Small intestine (tissue), 7 donors: ENCODE results near the gene ANKRD16. TPM values are rescaled to one million over a fixed set of nuclear protein-coding genes. Genes with fewer than 3 reads are reported as not detected.
"Not testable (repeated sequence)": the region's sequence is repeated elsewhere in the genome, so short reads cannot be mapped to it uniquely, and the experiment has no call there.

Source experiments
- DNase-seq, 2 donors: peaks; one replicate each; pipeline versions ENCODE4 v3.0.0 to v3.0.0-alpha.2; 2013
- FAIRE-seq: peaks from 2 replicates; lab custom pipeline; 2012; peaks lifted over from hg19 to GRCh38; lab: Jason Lieb, UNC
- H3K27ac ChIP-seq, 3 donors: one replicate each; pipeline ENCODE4 v1.5.1; 2013; ENCODE audit warnings: low read length in 2 of 3, mild to moderate bottlenecking in 2 of 3, control low read depth in 1 of 3, inconsistent platforms in 1 of 3, low read depth in 1 of 3, moderate library complexity in 1 of 3
- H3K27me3 ChIP-seq, 3 donors: one replicate each; pipeline ENCODE4 v1.6.1; 2013; ENCODE audit warnings: low read length in 3 of 3, inconsistent platforms in 1 of 3; ENCODE audit not compliant: control insufficient read depth in 3 of 3, insufficient read depth in 3 of 3
- H3K36me3 ChIP-seq, 3 donors: one replicate each; pipeline ENCODE4 v1.6.1; 2013; ENCODE audit warnings: low read length in 3 of 3, inconsistent platforms in 1 of 3, low read depth in 1 of 3, mild to moderate bottlenecking in 1 of 3, moderate library complexity in 1 of 3; ENCODE audit not compliant: control insufficient read depth in 3 of 3, insufficient read depth in 2 of 3
- H3K4me1 ChIP-seq, 3 donors: one replicate each; pipeline ENCODE4 v1.6.1; 2013; ENCODE audit warnings: low read length in 2 of 3, inconsistent platforms in 1 of 3, low read depth in 1 of 3, mild to moderate bottlenecking in 1 of 3, moderate library complexity in 1 of 3; ENCODE audit not compliant: control insufficient read depth in 3 of 3, insufficient read depth in 2 of 3
- H3K4me3 ChIP-seq, 3 donors: one replicate each; pipeline ENCODE4 v1.5.1; 2013; ENCODE audit warnings: low read length in 3 of 3, control low read depth in 1 of 3, inconsistent platforms in 1 of 3, low read depth in 1 of 3, mild to moderate bottlenecking in 1 of 3, moderate library complexity in 1 of 3
- H3K9me3 ChIP-seq, 2 donors: one replicate each; pipeline ENCODE4 v1.6.1; 2013; ENCODE audit warnings: low read depth in 1 of 2, low read length in 1 of 2; ENCODE audit not compliant: control insufficient read depth in 2 of 2, insufficient read depth in 1 of 2
- WGBS, 3 donors: extraction: QIAGEN DNeasy Blood & Tissue Kit; methylation state at CpG; one replicate each; pipeline ENCODE4 v1.1.7; 2013; 5-methylcytosine and 5-hydroxymethylcytosine counted together
- polyA plus RNA-seq, 4 donors: library from polyadenylated mRNA; stranded (reverse) in 3 of 4; unstranded in 1 of 4; fragments of 200-250 nt in 3 of 4; fragments of 120-200 nt in 1 of 4; gene quantifications; one replicate each; pipeline versions ENCODE4 v1.2.1 to v1.2.3, GENCODE V29; 2013
- donor health status: healthy with polysubstance abuse.
- donor health status: control.
- donor health status: control.
- donor health status: Bipolar disorder and iron deficiency.
- donor health status: healthy.

Gene ANKRD16
- polyA plus RNA-seq, 4 donors, result 3.2 to 7.4 (median 5.0) TPM

- WGBS, 3 donors, result 59 to 63% (median 61%) methylated on average over 6 of the region's 6 CpGs
- H3K4me3 ChIP-seq, result no peak overlapping the region
- no peaks in the 10 kb centered on the region for H3K27me3 ChIP-seq
- no peak overlapping the region for H3K27ac ChIP-seq
- no peaks in the 10 kb centered on the region for H3K9me3 ChIP-seq
- FAIRE-seq, result no peak
- no peak for DNase-seq
- H3K36me3 ChIP-seq, result no peaks in the 10 kb centered on the region
- no peaks in the 10 kb centered on the region for H3K4me1 ChIP-seq
Observed at GRCh38 chr10:5833814-5834213, 55.9 kb downstream of the ANKRD16 start.

- Histone ChIP-seq H3K27ac (no peak overlapping the region), H3K9me3 (no peaks in the 10 kb centered on the region), H3K27me3 (no peaks in the 10 kb centered on the region), H3K36me3 (no peaks in the 10 kb centered on the region), H3K4me1 (no peaks in the 10 kb centered on the region), H3K4me3 (no peak overlapping the region)
- WGBS, 3 donors, result 19 to 65% (median 40%) methylated on average over 13 of the region's 13 CpGs
- FAIRE-seq (no peak), DNase-seq (peak in 1 of 2 donors; percentile 90)
Observed at GRCh38 chr10:5832946-5833345, 56.7 kb downstream of the ANKRD16 start.

- no peaks in the 10 kb centered on the region for H3K4me1 ChIP-seq
- no peaks in the 10 kb centered on the region for H3K36me3 ChIP-seq
- no peaks in the 10 kb centered on the region for H3K9me3 ChIP-seq
- no peak for FAIRE-seq
- H3K27me3 ChIP-seq, result no peaks in the 10 kb centered on the region
- no peak for DNase-seq
- H3K27ac ChIP-seq, result no peak overlapping the region
- WGBS, 3 donors, result 91 to 92% (median 91%) methylated on average over 8 of the region's 8 CpGs
- H3K4me3 ChIP-seq, result no peak overlapping the region
Observed at GRCh38 chr10:5831446-5831782, 58.3 kb downstream of the ANKRD16 start.

- Histone ChIP-seq H3K27ac (no peak overlapping the region), H3K4me3 (no peak overlapping the region), H3K9me3 (no peaks in the 10 kb centered on the region), H3K36me3 (no peaks in the 10 kb centered on the region), H3K4me1 (no peaks in the 10 kb centered on the region), H3K27me3 (no peaks in the 10 kb centered on the region)
- FAIRE-seq (no peak), DNase-seq (no peak)
- 85 to 87% (median 87%) methylated on average over 14 of the region's 14 CpGs for WGBS, 3 donors
Observed at GRCh38 chr10:5830629-5831445, 58.9 kb downstream of the ANKRD16 start.

GRCh38 chr10:5829267-5829666 lies 60.4 kb downstream of the ANKRD16 start:
- Histone ChIP-seq H3K4me1 (no peaks in the 10 kb centered on the region), H3K36me3 (no peaks in the 10 kb centered on the region), H3K4me3 (no peak overlapping the region), H3K9me3 (no peaks in the 10 kb centered on the region), H3K27me3 (no peaks in the 10 kb centered on the region), H3K27ac (no peak overlapping the region)
- no peak for DNase-seq
- no peak for FAIRE-seq
- 84 to 88% (median 86%) methylated on average over 9 of the region's 9 CpGs for WGBS, 3 donors

- no peaks in the 10 kb centered on the region for H3K4me1 ChIP-seq
- H3K36me3 ChIP-seq, result no peaks in the 10 kb centered on the region
- 92 to 94% (median 93%) methylated on average over 16 of the region's 16 CpGs for WGBS, 3 donors
- H3K27ac ChIP-seq, result no peak overlapping the region
- FAIRE-seq (no peak), DNase-seq (no peak)
- no peaks in the 10 kb centered on the region for H3K27me3 ChIP-seq
- no peaks in the 10 kb centered on the region for H3K9me3 ChIP-seq
- H3K4me3 ChIP-seq, result no peak overlapping the region
Observed at GRCh38 chr10:5828725-5829124, 61.0 kb downstream of the ANKRD16 start.

- Histone ChIP-seq H3K4me3 (no peak overlapping the region), H3K27ac (no peak overlapping the region), H3K9me3 (no peaks in the 10 kb centered on the region), H3K36me3 (no peaks in the 10 kb centered on the region), H3K27me3 (no peaks in the 10 kb centered on the region), H3K4me1 (no peaks in the 10 kb centered on the region)
- FAIRE-seq (no peak), DNase-seq (no peak)
- whole genome bisulfite sequencing, 3 donors, result 86 to 89% (median 87%) methylated on average over 6 of the region's 6 CpGs
Observed at GRCh38 chr10:5827841-5828240, 61.9 kb downstream of the ANKRD16 start.

GRCh38 chr10:5826511-5826910 lies 63.2 kb downstream of the ANKRD16 start:
- H3K4me1 ChIP-seq, H3K27me3 ChIP-seq, H3K9me3 ChIP-seq, DNase-seq, FAIRE-seq, H3K4me3 ChIP-seq, H3K36me3 ChIP-seq, H3K27ac ChIP-seq: not testable (repeated sequence)
- WGBS, 3 donors, result 93 to 98% (median 95%) methylated on average over 6 of the region's 6 CpGs

GRCh38 chr10:5818894-5819293 lies 70.8 kb downstream of the ANKRD16 start:
- no peak for FAIRE-seq
- no peaks in the 10 kb centered on the region for H3K27me3 ChIP-seq

More at GRCh38 chr10:5818894-5819293, 70.8 kb downstream of the ANKRD16 start:
- H3K27ac ChIP-seq, result no peak overlapping the region
- H3K9me3 ChIP-seq, result no peaks in the 10 kb centered on the region
- DNase-seq, result no peak
- H3K4me3 ChIP-seq, result no peak overlapping the region
- H3K4me1 ChIP-seq, result peaks cover 0 to 10% (median 6%) of the 10 kb centered on the region in 3 donors
- H3K36me3 ChIP-seq, result no peaks in the 10 kb centered on the region
- WGBS, 3 donors, result 85 to 98% (median 93%) methylated on average over 6 of the region's 6 CpGs
